HG03108 (cell line): ENCODE data around the gene GALM.
"Not testable (repeated sequence)": the region's sequence is repeated elsewhere in the genome, so short reads cannot be mapped to it uniquely, and the experiment has no call there.

Source experiments
- ATAC-seq: cut with Tn5 transposase; IDR thresholded peaks from one replicate; pipeline ENCODE4 v1.9.1; 2021; ENCODE audit warnings: moderate library complexity; ENCODE audit not compliant: unreplicated experiment

The GALM gene

DNA sequence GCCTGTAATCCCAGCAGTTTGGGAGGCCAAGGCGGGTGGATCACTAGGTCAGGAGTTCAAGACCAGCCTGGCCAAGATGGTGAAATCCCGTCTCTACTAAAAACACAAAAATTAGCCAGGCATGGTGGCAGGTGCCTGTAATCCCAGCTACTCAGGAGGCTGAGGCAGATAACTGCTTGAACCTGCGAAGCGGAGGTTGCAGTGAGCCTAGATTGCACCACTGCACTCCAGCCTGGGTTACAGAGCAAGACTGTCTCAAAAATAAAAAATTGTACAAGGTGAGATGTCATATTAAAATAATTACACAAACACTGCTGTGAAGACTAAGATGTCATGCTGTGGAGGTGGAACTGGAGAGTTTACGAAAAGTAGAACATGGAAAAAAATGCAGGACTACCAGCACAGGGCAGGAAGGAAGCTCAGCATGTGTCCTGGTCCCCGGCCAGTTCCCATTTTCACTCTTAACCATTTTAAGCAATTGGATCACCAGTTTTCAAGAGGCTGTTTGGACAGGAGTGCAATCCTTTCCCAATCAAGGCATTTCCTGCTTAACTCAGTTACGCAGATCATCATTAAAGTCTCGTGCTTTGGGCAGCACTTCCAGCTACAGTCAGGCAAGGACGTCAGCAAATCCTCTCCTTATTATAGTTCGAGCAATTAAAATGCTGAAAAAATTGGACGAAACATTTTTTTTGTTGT is 71.2 kb downstream of the GALM start:
- not testable (repeated sequence) for ATAC-seq

- ATAC-seq: no peak
Observed at GRCh38 chr2:38737925-38738324, 72.0 kb downstream of the GALM start.

GRCh38 chr2:38739524-38739923 is 73.6 kb downstream of the GALM start:
- ATAC-seq: no peak

- no peak for ATAC-seq
Observed at GRCh38 chr2:38740851-38741731, 75.2 kb downstream of the GALM start.

DNA sequence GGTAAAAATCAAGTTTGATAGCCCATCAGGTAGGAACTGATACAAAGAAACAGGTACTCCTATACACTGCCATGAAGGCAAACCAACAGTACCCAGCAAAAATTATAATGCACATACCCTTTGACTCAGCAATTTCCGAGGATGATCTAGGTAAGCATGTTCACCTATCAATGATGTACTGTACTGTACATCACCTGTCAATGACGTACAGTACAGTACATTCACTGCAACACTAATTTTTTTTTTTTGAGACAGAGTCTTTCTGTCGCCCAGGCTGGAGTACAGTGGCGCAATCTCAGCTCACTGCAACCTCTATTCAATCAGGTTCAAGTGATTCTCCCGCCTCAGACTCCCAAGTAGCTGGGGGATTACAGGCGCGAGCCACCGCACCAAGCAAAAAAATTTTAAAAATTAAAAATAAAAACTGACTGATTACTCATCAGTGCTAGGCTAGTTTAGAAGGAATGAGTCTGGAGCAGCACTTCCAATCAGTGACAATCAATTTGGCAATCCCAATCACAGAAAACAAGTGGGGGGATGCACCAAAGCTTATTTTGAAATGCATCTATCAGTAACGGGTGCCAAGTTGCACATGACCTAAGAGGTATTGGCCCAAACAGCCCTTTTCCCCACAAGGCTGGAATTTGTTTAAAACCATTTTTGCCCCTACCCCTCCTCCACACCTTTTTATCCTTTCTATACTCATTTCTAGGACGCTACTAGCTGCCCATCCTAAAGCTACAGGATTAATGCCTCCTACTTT is 77.1 kb downstream of the GALM start:
- ATAC-seq: no peak

- ATAC-seq: no peak
Observed at GRCh38 chr2:38743672-38744398, 77.9 kb downstream of the GALM start.

- ATAC-seq: no peak
Observed at GRCh38 chr2:38744399-38744780, 78.5 kb downstream of the GALM start.

DNA sequence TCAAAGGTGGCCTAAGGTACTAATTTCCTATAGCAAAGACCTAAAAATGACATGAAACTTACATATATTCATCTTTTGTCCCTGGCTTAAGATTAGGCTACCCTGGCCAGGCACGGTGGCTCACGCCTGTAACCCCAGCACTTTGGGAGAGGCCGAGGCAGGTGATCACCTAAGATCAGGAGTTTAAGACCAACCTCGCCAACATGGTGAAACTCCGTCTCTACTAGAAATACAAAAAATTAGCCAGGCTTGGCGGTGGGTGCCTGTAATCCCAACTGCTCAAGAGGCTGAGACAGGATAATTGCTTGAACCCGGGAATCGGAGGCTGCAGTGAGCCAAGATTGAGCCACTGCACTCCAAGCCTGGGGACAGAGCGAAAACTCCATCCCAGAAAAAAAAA is 79.4 kb downstream of the GALM start:
- ATAC-seq: no peak

DNA sequence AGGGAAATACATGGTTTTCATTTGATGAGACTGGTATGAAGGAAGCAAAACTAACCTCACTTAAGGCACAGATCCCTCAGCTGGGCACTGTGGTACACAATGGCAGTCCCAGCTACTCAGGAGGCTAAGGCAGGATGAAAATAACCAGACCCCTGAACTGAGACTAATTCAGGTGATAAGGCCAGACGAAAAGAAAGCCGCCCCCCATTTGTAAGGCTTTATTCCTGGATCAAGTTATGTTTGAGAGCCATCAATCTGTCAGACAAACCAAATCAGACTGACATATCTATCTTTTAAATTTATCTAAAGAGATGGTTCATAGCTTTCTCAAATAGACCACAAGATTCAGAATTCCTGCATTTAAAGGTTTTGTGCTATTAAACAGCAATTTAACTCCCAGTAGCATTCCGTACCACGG is 81.1 kb downstream of the GALM start:
- ATAC-seq: no peak

GRCh38 chr2:38747819-38748218 is 81.9 kb downstream of the GALM start:
- no peak for ATAC-seq

- ATAC-seq: no peak
Observed at GRCh38 chr2:38748391-38748790, 82.5 kb downstream of the GALM start.

GRCh38 chr2:38748943-38749804 is 83.3 kb downstream of the GALM start:
- no peak for ATAC-seq

- peak; percentile 41 for ATAC-seq
Observed at GRCh38 chr2:38750011-38750890, 84.3 kb downstream of the GALM start.

DNA sequence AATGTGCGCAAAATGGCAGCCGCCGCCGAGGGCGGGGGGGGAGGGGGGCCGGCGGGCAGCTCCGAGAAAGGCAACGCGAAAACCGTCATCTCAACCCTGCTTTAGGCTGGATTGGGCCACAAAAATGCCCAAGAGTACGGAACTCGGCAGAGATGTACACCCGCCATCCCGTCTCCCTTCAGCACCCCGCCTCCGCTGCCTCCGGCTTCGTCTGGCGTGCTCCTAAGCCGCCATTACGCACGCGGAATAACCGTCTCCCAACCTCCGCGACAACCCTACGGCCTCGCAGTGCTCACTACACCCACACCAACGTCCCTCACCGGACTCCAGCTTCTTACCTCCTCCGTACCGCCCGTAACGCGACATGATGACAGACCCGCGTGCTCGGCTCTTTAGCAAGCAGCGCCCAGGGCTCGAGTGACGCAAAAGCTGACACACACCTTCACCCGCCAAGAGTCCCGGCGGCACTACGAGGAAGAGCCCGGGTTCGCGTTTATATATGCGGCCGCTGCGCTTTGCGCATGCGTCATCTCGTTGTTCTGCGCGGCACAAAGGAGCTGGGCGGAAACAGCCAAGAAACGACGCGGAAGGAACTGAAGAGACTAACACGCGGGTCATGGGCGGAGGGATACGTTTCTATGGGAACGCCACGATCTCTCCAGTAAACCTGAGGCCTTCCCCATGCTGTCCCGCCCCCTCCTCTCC is 85.1 kb downstream of the GALM start, which contains the start of gene SRSF7:
TSS of gene SRSF7 (minus strand) at position 471 of the 705 bp plus-strand sequence. CDS start at position 366, 105 bp downstream.
- ATAC-seq: peak; percentile 79

GRCh38 chr2:38751596-38752410 is 85.9 kb downstream of the GALM start:
- ATAC-seq: no peak

GRCh38 chr2:38754049-38754448 is 88.1 kb downstream of the GALM start:
- ATAC-seq: no peak

DNA sequence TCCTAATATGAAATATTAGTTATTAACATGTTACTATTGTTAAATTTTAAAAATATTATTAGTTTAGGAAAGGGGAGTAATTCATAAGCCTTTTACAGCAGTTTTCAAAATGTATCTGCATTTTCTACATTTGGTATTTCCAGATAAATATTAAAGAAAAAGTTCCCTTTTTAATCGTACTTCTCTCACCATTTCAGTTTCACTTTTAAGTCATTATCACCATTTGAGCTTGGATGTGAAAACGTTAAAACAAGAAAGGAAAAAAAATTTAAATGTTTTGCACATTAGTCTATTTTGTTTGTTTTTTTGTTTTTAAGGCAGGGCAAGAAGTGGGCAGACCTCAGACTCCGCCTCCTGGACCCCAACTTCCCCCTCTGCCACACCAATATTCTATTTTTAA is 88.6 kb downstream of the GALM start:
- no peak for ATAC-seq
